NCI-H1436 treated with DMSO at 0.1 percent for 48 hours (cell line): ENCODE measurements around the gene TAOK3.

Source experiments
- DNase-seq: peaks from one replicate; lab custom pipeline; 2025; lab: John Stamatoyannopoulos, UW

TAOK3 gene

GRCh38 chr12:118212606-118213005 lies 160.1 kb downstream of the TAOK3 start:
- no peak for DNase-seq

- no peak for DNase-seq
Measured at GRCh38 chr12:118206107-118206412, 166.6 kb downstream of the TAOK3 start.

GRCh38 chr12:118193958-118194357 lies 178.7 kb downstream of the TAOK3 start:
- no peak for DNase-seq

- DNase-seq = no peak
Measured at GRCh38 chr12:118193477-118193876, 179.2 kb downstream of the TAOK3 start.

GRCh38 chr12:118190266-118190665 lies 182.4 kb downstream of the TAOK3 start:
- no peak for DNase-seq

- no peak for DNase-seq
Measured at GRCh38 chr12:118189741-118190191, 182.9 kb downstream of the TAOK3 start.

- DNase-seq = no peak
Measured at GRCh38 chr12:118188690-118189371, 183.9 kb downstream of the TAOK3 start.

GRCh38 chr12:118187751-118188435 lies 184.8 kb downstream of the TAOK3 start:
- DNase-seq = no peak

GRCh38 chr12:118185602-118186397 lies 186.9 kb downstream of the TAOK3 start:
- no peak for DNase-seq

- DNase-seq = no peak
Measured at GRCh38 chr12:118183711-118184110, 189.0 kb downstream of the TAOK3 start.

- no peak for DNase-seq
Measured at GRCh38 chr12:118183155-118183554, 189.6 kb downstream of the TAOK3 start.

GRCh38 chr12:118175823-118176447 lies 196.8 kb downstream of the TAOK3 start:
- no peak for DNase-seq

- no peak for DNase-seq
Measured at GRCh38 chr12:118166946-118167345, 205.8 kb downstream of the TAOK3 start.

GRCh38 chr12:118164798-118165486 lies 207.8 kb downstream of the TAOK3 start:
- DNase-seq = no peak

GRCh38 chr12:118160536-118160935 lies 212.2 kb downstream of the TAOK3 start:
- no peak for DNase-seq

- DNase-seq = no peak
Measured at GRCh38 chr12:118151755-118152154, 221.0 kb downstream of the TAOK3 start.

- DNase-seq = no peak
Measured at GRCh38 chr12:118150625-118151024, 222.1 kb downstream of the TAOK3 start.

GRCh38 chr12:118148287-118148686 lies 224.4 kb downstream of the TAOK3 start:
- DNase-seq = no peak

GRCh38 chr12:118145798-118146156 lies 226.9 kb downstream of the TAOK3 start:
- no peak for DNase-seq

GRCh38 chr12:118145113-118145797 lies 227.5 kb downstream of the TAOK3 start:
- no peak for DNase-seq

- DNase-seq = no peak
Measured at GRCh38 chr12:118144499-118144898, 228.2 kb downstream of the TAOK3 start.
